IMR-90 (cell line): ENCODE measurements around the gene PTPN21. TPM values are rescaled to one million over a fixed set of nuclear protein-coding genes. Genes with fewer than 3 reads are reported as not detected.

Source experiments
- ATAC-seq: fragments of 200-7000 bp; cut with Tn5 transposase; 2 replicates; pipeline ENCODE4 v1.9.1; 2020; ENCODE audit warnings: low read depth, mild to moderate bottlenecking, moderate library complexity
- BruUV-seq: library from RNA; stranded (reverse); fragments of 400-500 nt; replicated peaks from 2 replicates; lab custom pipeline; 2021; lab: Mats Ljungman, UMichigan
- CTCF ChIA-PET: fragments of 300-600 bp; formaldehyde crosslinking; extraction: SDS; loops from one replicate; lab custom pipeline; 2021; ENCODE audit warnings: antibody characterized with exemption; lab: Yijun Ruan, JAX
- POLR2A ChIA-PET: fragments of 300-600 bp; sonication (Branson Sonifier 250); formaldehyde crosslinking; loops from one replicate; lab custom pipeline; 2022; ENCODE audit warnings: antibody characterized with exemption; ENCODE audit not compliant: unreplicated experiment; lab: Charles Lee
- DNase-seq: peaks from one replicate; pipeline ENCODE4 v3.0.0; 2013
- H2AFZ ChIP-seq: replicated peaks from 2 replicates; pipeline ENCODE3; 2013; ENCODE audit warnings: low read length, mild to moderate bottlenecking; ENCODE audit not compliant: poor library complexity
- H2AK5ac ChIP-seq: 2 replicates; pipeline ENCODE4 v1.6.1; 2013; ENCODE audit warnings: low read depth, low read length, inconsistent platforms
- H2AK9ac ChIP-seq: replicated peaks from 2 replicates; pipeline ENCODE3; 2013; ENCODE audit warnings: mild to moderate bottlenecking, low read depth, low read length, moderate library complexity; ENCODE audit not compliant: poor library complexity
- H2BK120ac ChIP-seq: 2 replicates; pipeline ENCODE4 v1.6.1; 2013; ENCODE audit warnings: low read depth, low read length, inconsistent platforms
- H2BK15ac ChIP-seq: 3 replicates; pipeline ENCODE4 v1.6.1; 2013; ENCODE audit warnings: low read depth, low read length, inconsistent platforms
- H2BK20ac ChIP-seq: 2 replicates; pipeline ENCODE4 v1.6.1; 2013; ENCODE audit warnings: low read depth, mild to moderate bottlenecking, inconsistent platforms, low read length, moderate library complexity
- H2BK5ac ChIP-seq: 2 replicates; pipeline ENCODE4 v1.6.1; 2013; ENCODE audit warnings: mild to moderate bottlenecking, low read depth, low read length, inconsistent platforms; ENCODE audit not compliant: poor library complexity, severe bottlenecking
- H3K14ac ChIP-seq: replicated peaks from 2 replicates; pipeline ENCODE4 v1.6.1; 2013; ENCODE audit warnings: low read depth, low read length, inconsistent platforms
- H3K18ac ChIP-seq: 2 replicates; pipeline ENCODE4 v1.6.1; 2013; ENCODE audit warnings: low read depth, low read length, control low read depth
- H3K23ac ChIP-seq: 2 replicates; pipeline ENCODE4 v1.6.1; 2013; ENCODE audit warnings: low read depth, low read length, inconsistent platforms
- H3K27ac ChIP-seq: 2 replicates; pipeline ENCODE4 v1.5.1; 2013; ENCODE audit warnings: mild to moderate bottlenecking, control low read depth, low read length; ENCODE audit not compliant: insufficient read depth
- H3K27me3 ChIP-seq: 2 replicates; pipeline ENCODE4 v1.6.1; 2013; ENCODE audit warnings: low read length; ENCODE audit not compliant: control insufficient read depth, insufficient read depth
- H3K36me3 ChIP-seq: 2 replicates; pipeline ENCODE4 v1.6.1; 2013; ENCODE audit warnings: low read length, mixed read lengths; ENCODE audit not compliant: control insufficient read depth, insufficient read depth
- H3K4ac ChIP-seq: 2 replicates; pipeline ENCODE4 v1.6.1; 2013; ENCODE audit warnings: low read depth, low read length, inconsistent platforms
- H3K4me1 ChIP-seq: 2 replicates; pipeline ENCODE4 v1.6.1; 2013; ENCODE audit warnings: low read length, mixed read lengths; ENCODE audit not compliant: control insufficient read depth, insufficient read depth
- H3K4me2 ChIP-seq: 2 replicates; pipeline ENCODE4 v1.6.1; 2013; ENCODE audit warnings: low read depth, mild to moderate bottlenecking, control low read depth, low read length, moderate library complexity
- H3K4me3 ChIP-seq: 2 replicates; pipeline ENCODE4 v1.5.1; 2013; ENCODE audit warnings: low read depth, mild to moderate bottlenecking, control low read depth, low read length, moderate library complexity; ENCODE audit not compliant: insufficient read depth
- H3K56ac ChIP-seq: 2 replicates; pipeline ENCODE4 v1.6.1; 2013; ENCODE audit warnings: low read length, inconsistent platforms; ENCODE audit not compliant: insufficient read depth; ENCODE audit errors: extremely low read depth
- H3K79me1 ChIP-seq, 2 experiments: 2 replicates each; pipeline ENCODE4 v1.6.1; 2013; ENCODE audit warnings: low read length in 2 of 2, inconsistent platforms in 1 of 2, low read depth in 1 of 2
- H3K9ac ChIP-seq: 2 replicates; pipeline ENCODE4 v1.6.1; 2013; ENCODE audit warnings: low read depth, low read length, control low read depth
- H3K9me1 ChIP-seq: 2 replicates; pipeline ENCODE4 v1.6.1; 2013; ENCODE audit warnings: low read length, inconsistent platforms; ENCODE audit not compliant: insufficient read depth
- H3K9me3 ChIP-seq: 2 replicates; pipeline ENCODE4 v1.6.1; 2013; ENCODE audit warnings: low read length; ENCODE audit not compliant: control insufficient read depth, insufficient read depth
- H4K20me1 ChIP-seq: 2 replicates; pipeline ENCODE4 v1.6.1; 2013; ENCODE audit warnings: low read length, inconsistent platforms; ENCODE audit not compliant: insufficient read depth
- H4K5ac ChIP-seq: 2 replicates; pipeline ENCODE4 v1.6.1; 2013; ENCODE audit warnings: mild to moderate bottlenecking, low read depth, low read length, control low read depth
- H4K8ac ChIP-seq, 2 experiments: 2 replicates each; pipeline ENCODE4 v1.6.1; 2013; ENCODE audit warnings: low read depth in 2 of 2, low read length in 2 of 2, control low read depth in 1 of 2, inconsistent platforms in 1 of 2
- H4K91ac ChIP-seq: 2 replicates; pipeline ENCODE4 v1.6.1; 2013; ENCODE audit warnings: low read depth, low read length, inconsistent platforms; ENCODE audit not compliant: insufficient read depth
- BHLHE40 ChIP-seq: fragments of 150-350 bp; IDR thresholded peaks from 2 replicates; pipeline ENCODE4 v1.6.1; 2016; ENCODE audit warnings: mild to moderate bottlenecking, low read depth, low read length
- CEBPB ChIP-seq: IDR thresholded peaks from 2 replicates; pipeline ENCODE4 v1.6.1; 2012; ENCODE audit warnings: low read depth, low read length, improper control_type of control experiment
- CHD1 ChIP-seq: IDR thresholded peaks from 2 replicates; pipeline ENCODE4 v1.6.1; 2012; ENCODE audit warnings: low read depth, low read length, improper control_type of control experiment
- FOS ChIP-seq: fragments of 150-350 bp; IDR thresholded peaks from 2 replicates; pipeline ENCODE4 v1.6.1; 2016; ENCODE audit warnings: low read depth, low read length
- MAFK ChIP-seq: IDR thresholded peaks from 2 replicates; pipeline ENCODE4 v1.6.1; 2012; ENCODE audit warnings: low read depth, low read length, improper control_type of control experiment
- MAZ ChIP-seq: IDR thresholded peaks from 2 replicates; pipeline ENCODE4 v1.6.1; 2012; ENCODE audit warnings: low read depth, mild to moderate bottlenecking, low read length, improper control_type of control experiment, moderate library complexity, borderline replicate concordance
- MXI1 ChIP-seq: IDR thresholded peaks from 2 replicates; pipeline ENCODE4 v1.6.1; 2012; ENCODE audit warnings: low read depth, mild to moderate bottlenecking, low read length, moderate library complexity, borderline replicate concordance
- NFE2L2 ChIP-seq: fragments of 150-350 bp; IDR thresholded peaks from 2 replicates; pipeline ENCODE4 v1.6.1; 2016; ENCODE audit warnings: low read depth, mild to moderate bottlenecking, low read length
- POLR2A ChIP-seq: IDR thresholded peaks from 2 replicates; pipeline ENCODE4 v1.6.1; 2012; ENCODE audit warnings: mild to moderate bottlenecking, low read depth, low read length
- RAD21 ChIP-seq: IDR thresholded peaks from 2 replicates; pipeline ENCODE4 v1.6.1; 2012; ENCODE audit warnings: low read length, improper control_type of control experiment
- RCOR1 ChIP-seq: IDR thresholded peaks from 2 replicates; pipeline ENCODE4 v1.6.1; 2012; ENCODE audit warnings: mild to moderate bottlenecking, low read length, improper control_type of control experiment; ENCODE audit not compliant: insufficient replicate concordance
- RFX5 ChIP-seq: IDR thresholded peaks from 2 replicates; pipeline ENCODE4 v1.8.0; 2012; ENCODE audit warnings: low read depth, mild to moderate bottlenecking, low read length, moderate library complexity
- SMC3 ChIP-seq: fragments of 150-350 bp; IDR thresholded peaks from 2 replicates; pipeline ENCODE4 v1.6.1; 2016; ENCODE audit warnings: low read depth, mild to moderate bottlenecking, antibody characterized with exemption, low read length, moderate library complexity
- USF2 ChIP-seq: fragments of 150-350 bp; IDR thresholded peaks from 2 replicates; pipeline ENCODE4 v1.6.1; 2017; ENCODE audit warnings: mild to moderate bottlenecking, antibody characterized with exemption, low read length, low read depth
- WGBS, 2 experiments: methylation state at CpG; one replicate each; pipeline versions ENCODE4 v1.1.5 to v1.1.7; 2013; ENCODE audit warnings: missing lambda C conversion rate in 2 of 2; ENCODE audit not compliant: insufficient read length in 1 of 2; ENCODE audit errors: extremely low coverage in 2 of 2; 5-methylcytosine and 5-hydroxymethylcytosine counted together
- dilution Hi-C: fragments of 300-500 bp; cut with HindIII; formaldehyde crosslinking; loops from one replicate; pipeline ENCODE4 v1.14.3; 2018; ENCODE audit warnings: low sequenced_read_pairs; ENCODE audit not compliant: unreplicated experiment
- in situ Hi-C: fragments of 300-500 bp; cut with MboI; formaldehyde crosslinking; loops from 3 replicates; pipeline ENCODE4 v1.14.3; 2019; ENCODE audit warnings: low sequenced_read_pairs, inconsistent platforms, mixed read lengths
- intact Hi-C: fragments of 100-400 bp; cut with micrococcal nuclease; formaldehyde crosslinking; loops from 2 replicates; pipeline ENCODE4 v1.10.0; 2022
- polyA plus RNA-seq, 3 experiments: library from polyadenylated mRNA; depleted of rRNA; stranded (reverse); fragments of >200 nt; gene quantifications; 2 replicates each; pipeline ENCODE4 v1.2.3, GENCODE V29; 2012; ENCODE audit warnings: low replicate concordance in 1 of 3
- total RNA-seq: library from RNA; depleted of rRNA; stranded (reverse); fragments of >200 nt; gene quantifications from 2 replicates; pipeline ENCODE4 v1.2.3, GENCODE V29; 2012
- TF ChIP-seq, protein P1 (sequence below): conservative IDR thresholded peaks from 2 replicates; pipeline ENCODE4 v1.5.1; 2012; ENCODE audit warnings: mild to moderate bottlenecking, low read depth, low read length, improper control_type of control experiment
- TF ChIP-seq, protein P2 (sequence below): fragments of 150-350 bp; IDR thresholded peaks from 2 replicates; pipeline ENCODE4 v1.6.1; 2016; ENCODE audit warnings: low read depth, mild to moderate bottlenecking, low read length, moderate library complexity, borderline replicate concordance

PTPN21 gene
- total and polyA plus RNA-seq, 2 of the 4 experiments (the other 2 are of a cell fraction), result 10.4 to 10.7 TPM

DNA sequence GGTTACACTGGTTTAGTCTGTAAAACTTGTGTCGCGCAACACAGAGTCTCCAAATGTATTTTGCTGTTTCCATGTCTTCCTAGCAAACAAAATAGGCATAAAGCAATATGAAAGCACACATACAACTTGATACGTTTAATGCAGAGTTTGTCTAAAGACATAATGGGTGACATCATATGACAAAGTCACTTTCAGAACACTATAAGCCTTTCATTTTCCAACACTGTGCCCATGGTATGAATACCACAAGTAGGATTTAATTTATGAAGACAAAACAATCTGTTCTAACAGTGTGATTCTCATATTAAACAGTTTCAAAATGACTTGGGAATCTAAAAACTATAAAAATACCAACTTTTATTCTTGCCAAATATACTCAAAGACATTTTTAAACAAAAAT is 58.4 kb downstream of the PTPN21 start:
- H2AK9ac ChIP-seq, result no peak overlapping the region
- H3K36me3 ChIP-seq, result peaks cover 39% of the 10 kb centered on the region
- H3K4ac ChIP-seq, result no peak overlapping the region
- H4K91ac ChIP-seq, result no peak overlapping the region
- H2BK20ac ChIP-seq, result no peak overlapping the region
- H3K14ac ChIP-seq, result no peak overlapping the region
- H3K4me3 ChIP-seq, result no peak overlapping the region
- no peak overlapping the region for H3K56ac ChIP-seq
- no peak for ATAC-seq
- no peak overlapping the region for H4K8ac ChIP-seq
- no TSS peak for BruUV-seq
- DNase-seq, result no peak
- no peak overlapping the region for H3K27ac ChIP-seq
- H2AK5ac ChIP-seq, result no peak overlapping the region
- no peak overlapping the region for H2AFZ ChIP-seq
- no peak overlapping the region for H2BK15ac ChIP-seq
- peaks cover 6% of the 10 kb centered on the region; the same call in 1 of the 2 replicates for H4K20me1 ChIP-seq
- H3K9me1 ChIP-seq, result peaks cover 3% of the 10 kb centered on the region; the same call in 1 of the 2 replicates
- no peak overlapping the region for H4K5ac ChIP-seq
- H3K79me1 ChIP-seq, result peaks cover 0 to 15% of the 10 kb centered on the region in 2 experiments; a peak in 3 of 4 replicates
- H2BK5ac ChIP-seq, result no peak overlapping the region
- H3K9ac ChIP-seq, result no peak overlapping the region
- in situ Hi-C loops, result loop anchor here (5.0 kb wide), 1 partner anchor 51 kb away; no protein-coding TSS in a partner anchor
- 0 out of 2 replicates have a peak, but pooled peaks cover 2% of the 10 kb centered on the region for H3K4me1 ChIP-seq
- H2BK120ac ChIP-seq, result no peak overlapping the region
- POLR2A ChIA-PET, result no interaction called here
- H3K23ac ChIP-seq, result no peak overlapping the region
- CTCF ChIA-PET, result interaction anchor here (1.6 kb wide), 1 partner anchor 63 kb away, joined by 6 read pairs; no protein-coding TSS in a partner anchor
- no peak for TF ChIP-seq MAFK
- no peak for TF ChIP-seq RFX5
- no peak for TF ChIP-seq BHLHE40
- no peak for TF ChIP-seq CEBPB
- TF ChIP-seq CHD1, result no peak
- no peak for TF ChIP-seq FOS
- TF ChIP-seq, protein P1, sequence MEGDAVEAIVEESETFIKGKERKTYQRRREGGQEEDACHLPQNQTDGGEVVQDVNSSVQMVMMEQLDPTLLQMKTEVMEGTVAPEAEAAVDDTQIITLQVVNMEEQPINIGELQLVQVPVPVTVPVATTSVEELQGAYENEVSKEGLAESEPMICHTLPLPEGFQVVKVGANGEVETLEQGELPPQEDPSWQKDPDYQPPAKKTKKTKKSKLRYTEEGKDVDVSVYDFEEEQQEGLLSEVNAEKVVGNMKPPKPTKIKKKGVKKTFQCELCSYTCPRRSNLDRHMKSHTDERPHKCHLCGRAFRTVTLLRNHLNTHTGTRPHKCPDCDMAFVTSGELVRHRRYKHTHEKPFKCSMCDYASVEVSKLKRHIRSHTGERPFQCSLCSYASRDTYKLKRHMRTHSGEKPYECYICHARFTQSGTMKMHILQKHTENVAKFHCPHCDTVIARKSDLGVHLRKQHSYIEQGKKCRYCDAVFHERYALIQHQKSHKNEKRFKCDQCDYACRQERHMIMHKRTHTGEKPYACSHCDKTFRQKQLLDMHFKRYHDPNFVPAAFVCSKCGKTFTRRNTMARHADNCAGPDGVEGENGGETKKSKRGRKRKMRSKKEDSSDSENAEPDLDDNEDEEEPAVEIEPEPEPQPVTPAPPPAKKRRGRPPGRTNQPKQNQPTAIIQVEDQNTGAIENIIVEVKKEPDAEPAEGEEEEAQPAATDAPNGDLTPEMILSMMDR, result no peak
- no peak for TF ChIP-seq MAZ
- TF ChIP-seq USF2, result no peak
- TF ChIP-seq, protein P2, sequence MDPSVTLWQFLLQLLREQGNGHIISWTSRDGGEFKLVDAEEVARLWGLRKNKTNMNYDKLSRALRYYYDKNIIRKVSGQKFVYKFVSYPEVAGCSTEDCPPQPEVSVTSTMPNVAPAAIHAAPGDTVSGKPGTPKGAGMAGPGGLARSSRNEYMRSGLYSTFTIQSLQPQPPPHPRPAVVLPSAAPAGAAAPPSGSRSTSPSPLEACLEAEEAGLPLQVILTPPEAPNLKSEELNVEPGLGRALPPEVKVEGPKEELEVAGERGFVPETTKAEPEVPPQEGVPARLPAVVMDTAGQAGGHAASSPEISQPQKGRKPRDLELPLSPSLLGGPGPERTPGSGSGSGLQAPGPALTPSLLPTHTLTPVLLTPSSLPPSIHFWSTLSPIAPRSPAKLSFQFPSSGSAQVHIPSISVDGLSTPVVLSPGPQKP, result no peak
- no peak for TF ChIP-seq SMC3
- no peak for TF ChIP-seq MXI1
- no peak for TF ChIP-seq RAD21
- TF ChIP-seq NFE2L2, result no peak
- TF ChIP-seq POLR2A, result no peak
- no peak for TF ChIP-seq RCOR1
- dilution Hi-C loops, result no loop called here
- H3K27me3 ChIP-seq, result no peaks in the 10 kb centered on the region
- 100% methylated on average over 2 of the region's 3 CpGs; no CpG with 5 or more reads in 1 of the 2 experiments for WGBS, 2 experiments
- no peak overlapping the region for H3K4me2 ChIP-seq
- intact Hi-C loops, result loop anchor here (10.0 kb wide), 1 partner anchor 552 kb away; no protein-coding TSS in a partner anchor
- H3K9me3 ChIP-seq, result no peaks in the 10 kb centered on the region
- no peak overlapping the region for H3K18ac ChIP-seq
